ENCODE measurements around the gene SLIT3. TPM values are rescaled to one million over a fixed set of nuclear protein-coding genes. Genes with fewer than 3 reads are reported as not detected.

Gene SLIT3
- total and polyA plus RNA-seq, 9 of the 15 experiments (the other 6 are each of a cell fraction or from before 2014, with no cell fraction given) = 0.01 to 0.04 TPM; not detected in 7

GRCh38 chr5:168793841-168794837 is 506.8 kb downstream of the SLIT3 start (continued):
- TF ChIP-seq ZFP1 (CRISPR knock-in tag; IDR thresholded peaks at IDR 0.05) = no peak
- TF ChIP-seq, protein P1, sequence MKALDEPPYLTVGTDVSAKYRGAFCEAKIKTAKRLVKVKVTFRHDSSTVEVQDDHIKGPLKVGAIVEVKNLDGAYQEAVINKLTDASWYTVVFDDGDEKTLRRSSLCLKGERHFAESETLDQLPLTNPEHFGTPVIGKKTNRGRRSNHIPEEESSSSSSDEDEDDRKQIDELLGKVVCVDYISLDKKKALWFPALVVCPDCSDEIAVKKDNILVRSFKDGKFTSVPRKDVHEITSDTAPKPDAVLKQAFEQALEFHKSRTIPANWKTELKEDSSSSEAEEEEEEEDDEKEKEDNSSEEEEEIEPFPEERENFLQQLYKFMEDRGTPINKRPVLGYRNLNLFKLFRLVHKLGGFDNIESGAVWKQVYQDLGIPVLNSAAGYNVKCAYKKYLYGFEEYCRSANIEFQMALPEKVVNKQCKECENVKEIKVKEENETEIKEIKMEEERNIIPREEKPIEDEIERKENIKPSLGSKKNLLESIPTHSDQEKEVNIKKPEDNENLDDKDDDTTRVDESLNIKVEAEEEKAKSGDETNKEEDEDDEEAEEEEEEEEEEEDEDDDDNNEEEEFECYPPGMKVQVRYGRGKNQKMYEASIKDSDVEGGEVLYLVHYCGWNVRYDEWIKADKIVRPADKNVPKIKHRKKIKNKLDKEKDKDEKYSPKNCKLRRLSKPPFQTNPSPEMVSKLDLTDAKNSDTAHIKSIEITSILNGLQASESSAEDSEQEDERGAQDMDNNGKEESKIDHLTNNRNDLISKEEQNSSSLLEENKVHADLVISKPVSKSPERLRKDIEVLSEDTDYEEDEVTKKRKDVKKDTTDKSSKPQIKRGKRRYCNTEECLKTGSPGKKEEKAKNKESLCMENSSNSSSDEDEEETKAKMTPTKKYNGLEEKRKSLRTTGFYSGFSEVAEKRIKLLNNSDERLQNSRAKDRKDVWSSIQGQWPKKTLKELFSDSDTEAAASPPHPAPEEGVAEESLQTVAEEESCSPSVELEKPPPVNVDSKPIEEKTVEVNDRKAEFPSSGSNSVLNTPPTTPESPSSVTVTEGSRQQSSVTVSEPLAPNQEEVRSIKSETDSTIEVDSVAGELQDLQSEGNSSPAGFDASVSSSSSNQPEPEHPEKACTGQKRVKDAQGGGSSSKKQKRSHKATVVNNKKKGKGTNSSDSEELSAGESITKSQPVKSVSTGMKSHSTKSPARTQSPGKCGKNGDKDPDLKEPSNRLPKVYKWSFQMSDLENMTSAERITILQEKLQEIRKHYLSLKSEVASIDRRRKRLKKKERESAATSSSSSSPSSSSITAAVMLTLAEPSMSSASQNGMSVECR (CRISPR knock-in tag; IDR thresholded peaks at IDR 0.05) = no peak
- TF ChIP-seq BMI1 (IDR thresholded peaks at IDR 0.05; ENCODE audit: low read length) = no peak
- TF ChIP-seq, protein P2, sequence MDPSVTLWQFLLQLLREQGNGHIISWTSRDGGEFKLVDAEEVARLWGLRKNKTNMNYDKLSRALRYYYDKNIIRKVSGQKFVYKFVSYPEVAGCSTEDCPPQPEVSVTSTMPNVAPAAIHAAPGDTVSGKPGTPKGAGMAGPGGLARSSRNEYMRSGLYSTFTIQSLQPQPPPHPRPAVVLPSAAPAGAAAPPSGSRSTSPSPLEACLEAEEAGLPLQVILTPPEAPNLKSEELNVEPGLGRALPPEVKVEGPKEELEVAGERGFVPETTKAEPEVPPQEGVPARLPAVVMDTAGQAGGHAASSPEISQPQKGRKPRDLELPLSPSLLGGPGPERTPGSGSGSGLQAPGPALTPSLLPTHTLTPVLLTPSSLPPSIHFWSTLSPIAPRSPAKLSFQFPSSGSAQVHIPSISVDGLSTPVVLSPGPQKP (CRISPR knock-in tag; IDR thresholded peaks at IDR 0.05) = no peak
- TF ChIP-seq TEAD4 (IDR thresholded peaks at IDR 0.05; ENCODE audit: low read length) = no peak
- TF ChIP-seq TEAD4 (CRISPR knock-in tag; IDR thresholded peaks at IDR 0.05; ENCODE audit: borderline replicate concordance) = no peak
- no peak for TF ChIP-seq ZNF764 (CRISPR knock-in tag; IDR thresholded peaks at IDR 0.05; ENCODE audit: low read depth)
- no peak for TF ChIP-seq TCF3 (CRISPR knock-in tag; IDR thresholded peaks at IDR 0.05)
- TF ChIP-seq RAD51 (IDR thresholded peaks at IDR 0.05; ENCODE audit: borderline replicate concordance, low read depth) = no peak
- no peak for TF ChIP-seq GTF2F1 (IDR thresholded peaks at IDR 0.05; ENCODE audit: low read depth, low read length)
- TF ChIP-seq ARNT (IDR thresholded peaks at IDR 0.05) = no peak
- TF ChIP-seq PCBP2 (IDR thresholded peaks at IDR 0.05; ENCODE audit: low read depth, low read length, poor library complexity, severe bottlenecking) = no peak
- TF ChIP-seq SMARCA4 (IDR thresholded peaks at IDR 0.05) = no peak
- TF ChIP-seq PHB2 (IDR thresholded peaks at IDR 0.05; ENCODE audit: low read depth) = no peak
- TF ChIP-seq, protein P3, sequence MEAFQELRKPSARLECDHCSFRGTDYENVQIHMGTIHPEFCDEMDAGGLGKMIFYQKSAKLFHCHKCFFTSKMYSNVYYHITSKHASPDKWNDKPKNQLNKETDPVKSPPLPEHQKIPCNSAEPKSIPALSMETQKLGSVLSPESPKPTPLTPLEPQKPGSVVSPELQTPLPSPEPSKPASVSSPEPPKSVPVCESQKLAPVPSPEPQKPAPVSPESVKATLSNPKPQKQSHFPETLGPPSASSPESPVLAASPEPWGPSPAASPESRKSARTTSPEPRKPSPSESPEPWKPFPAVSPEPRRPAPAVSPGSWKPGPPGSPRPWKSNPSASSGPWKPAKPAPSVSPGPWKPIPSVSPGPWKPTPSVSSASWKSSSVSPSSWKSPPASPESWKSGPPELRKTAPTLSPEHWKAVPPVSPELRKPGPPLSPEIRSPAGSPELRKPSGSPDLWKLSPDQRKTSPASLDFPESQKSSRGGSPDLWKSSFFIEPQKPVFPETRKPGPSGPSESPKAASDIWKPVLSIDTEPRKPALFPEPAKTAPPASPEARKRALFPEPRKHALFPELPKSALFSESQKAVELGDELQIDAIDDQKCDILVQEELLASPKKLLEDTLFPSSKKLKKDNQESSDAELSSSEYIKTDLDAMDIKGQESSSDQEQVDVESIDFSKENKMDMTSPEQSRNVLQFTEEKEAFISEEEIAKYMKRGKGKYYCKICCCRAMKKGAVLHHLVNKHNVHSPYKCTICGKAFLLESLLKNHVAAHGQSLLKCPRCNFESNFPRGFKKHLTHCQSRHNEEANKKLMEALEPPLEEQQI (IDR thresholded peaks at IDR 0.05) = no peak
